Epithelial cell of esophagus (primary cell): ENCODE results near the gene POLR3K.

ENCODE experiments used
- DNase-seq: peaks from one replicate; pipeline ENCODE4 v3.0.0; 2010; ENCODE audit warnings: low read depth
- H3K4me3 ChIP-seq: 2 replicates; pipeline ENCODE4 v1.5.1; 2011; ENCODE audit warnings: mild to moderate bottlenecking, low read length, control low read depth
- CTCF ChIP-seq: IDR thresholded peaks from 2 replicates; pipeline ENCODE4 v1.5.1; 2011; ENCODE audit warnings: low read depth, mild to moderate bottlenecking, low read length, control low read depth, inconsistent platforms; ENCODE audit not compliant: insufficient read depth; ENCODE audit errors: missing control alignments

POLR3K gene

GRCh38 chr16:67183-67791, 13.9 kb upstream of the POLR3K start:
- no peak overlapping the region for H3K4me3 ChIP-seq
- DNase-seq, result no peak
- TF ChIP-seq CTCF, result no peak

- H3K4me3 ChIP-seq, result no peak overlapping the region
- DNase-seq, result no peak
- TF ChIP-seq CTCF, result no peak
Observed at GRCh38 chr16:66309-67182, 13.1 kb upstream of the POLR3K start.

- peak; percentile 86 for TF ChIP-seq CTCF
- no peak overlapping the region for H3K4me3 ChIP-seq
- peak; percentile 80 for DNase-seq
Observed at GRCh38 chr16:65745-66144, 12.3 kb upstream of the POLR3K start.

GRCh38 chr16:64914-65255, 11.5 kb upstream of the POLR3K start:
- H3K4me3 ChIP-seq, result no peak overlapping the region
- TF ChIP-seq CTCF, result no peak
- no peak for DNase-seq

- H3K4me3 ChIP-seq, result no peak overlapping the region
- TF ChIP-seq CTCF, result no peak
- no peak for DNase-seq
Observed at GRCh38 chr16:63998-64913, 10.8 kb upstream of the POLR3K start.

GRCh38 chr16:63466-63865, 10.1 kb upstream of the POLR3K start:
- no peak overlapping the region for H3K4me3 ChIP-seq
- no peak for TF ChIP-seq CTCF
- DNase-seq, result no peak
